Upper lobe of left lung (tissue), 4 donors: ENCODE data around the gene BEST1.

ENCODE experiments used
- CTCF ChIP-seq, 6 experiments: fragments of 450-650 bp in 4 of 6; fragments of 200-600 bp in 2 of 6; sonication (generic) in 2 of 6; IDR thresholded peaks; one replicate each; pipeline ENCODE4 v1.5.1; 2016 to 2019; ENCODE audit warnings: antibody characterized with exemption in 6 of 6
- POLR2A ChIP-seq, 4 donors: fragments of 450-650 bp; IDR thresholded peaks; one replicate each; pipeline ENCODE4 v1.5.1; 2016 to 2017; ENCODE audit warnings: antibody characterized with exemption in 4 of 4, mild to moderate bottlenecking in 2 of 4

- TF ChIP-seq CTCF (IDR thresholded peaks at IDR 0.05) = no peak
- no peak for TF ChIP-seq POLR2A (IDR thresholded peaks at IDR 0.05)
These were observed 24.8 kb downstream of the BEST1 start for GRCh38 chr11:61974766-61975631.
